Panc1 (cell line): ENCODE data around the gene ATP2B2.

ENCODE experiments used
- TF ChIP-seq, protein P1 (sequence below): fragments of 450-650 bp; IDR thresholded peaks from 2 replicates; pipeline ENCODE4 v1.5.1; 2017; ENCODE audit warnings: mild to moderate bottlenecking
- TF ChIP-seq, protein P2 (sequence below), 2 experiments: IDR thresholded peaks; 2 replicates each; pipeline ENCODE4 v1.6.1; 2011 to 2012; ENCODE audit warnings: low read depth in 2 of 2, control low read depth in 1 of 2, low read length in 1 of 2, mild to moderate bottlenecking in 1 of 2, moderate library complexity in 1 of 2; ENCODE audit not compliant: insufficient read depth in 1 of 2

DNA sequence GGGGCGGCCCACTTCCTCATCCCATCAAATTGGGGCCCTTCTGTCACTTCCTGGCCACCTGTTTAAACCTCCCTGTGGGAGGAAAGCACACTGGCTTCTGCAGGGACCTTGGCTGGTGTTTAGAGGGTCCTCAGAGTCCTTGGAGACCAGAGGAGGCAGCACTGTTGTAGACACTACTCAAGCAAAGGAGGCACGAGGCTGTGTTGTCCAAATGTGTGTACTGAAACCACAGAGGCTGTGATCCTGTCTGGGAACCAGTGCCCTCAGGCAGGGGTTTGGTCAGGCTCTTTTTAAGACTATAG, 172.1 kb downstream of the ATP2B2 start:
- TF ChIP-seq, protein P1, sequence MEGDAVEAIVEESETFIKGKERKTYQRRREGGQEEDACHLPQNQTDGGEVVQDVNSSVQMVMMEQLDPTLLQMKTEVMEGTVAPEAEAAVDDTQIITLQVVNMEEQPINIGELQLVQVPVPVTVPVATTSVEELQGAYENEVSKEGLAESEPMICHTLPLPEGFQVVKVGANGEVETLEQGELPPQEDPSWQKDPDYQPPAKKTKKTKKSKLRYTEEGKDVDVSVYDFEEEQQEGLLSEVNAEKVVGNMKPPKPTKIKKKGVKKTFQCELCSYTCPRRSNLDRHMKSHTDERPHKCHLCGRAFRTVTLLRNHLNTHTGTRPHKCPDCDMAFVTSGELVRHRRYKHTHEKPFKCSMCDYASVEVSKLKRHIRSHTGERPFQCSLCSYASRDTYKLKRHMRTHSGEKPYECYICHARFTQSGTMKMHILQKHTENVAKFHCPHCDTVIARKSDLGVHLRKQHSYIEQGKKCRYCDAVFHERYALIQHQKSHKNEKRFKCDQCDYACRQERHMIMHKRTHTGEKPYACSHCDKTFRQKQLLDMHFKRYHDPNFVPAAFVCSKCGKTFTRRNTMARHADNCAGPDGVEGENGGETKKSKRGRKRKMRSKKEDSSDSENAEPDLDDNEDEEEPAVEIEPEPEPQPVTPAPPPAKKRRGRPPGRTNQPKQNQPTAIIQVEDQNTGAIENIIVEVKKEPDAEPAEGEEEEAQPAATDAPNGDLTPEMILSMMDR, result no peak
- TF ChIP-seq, protein P2, sequence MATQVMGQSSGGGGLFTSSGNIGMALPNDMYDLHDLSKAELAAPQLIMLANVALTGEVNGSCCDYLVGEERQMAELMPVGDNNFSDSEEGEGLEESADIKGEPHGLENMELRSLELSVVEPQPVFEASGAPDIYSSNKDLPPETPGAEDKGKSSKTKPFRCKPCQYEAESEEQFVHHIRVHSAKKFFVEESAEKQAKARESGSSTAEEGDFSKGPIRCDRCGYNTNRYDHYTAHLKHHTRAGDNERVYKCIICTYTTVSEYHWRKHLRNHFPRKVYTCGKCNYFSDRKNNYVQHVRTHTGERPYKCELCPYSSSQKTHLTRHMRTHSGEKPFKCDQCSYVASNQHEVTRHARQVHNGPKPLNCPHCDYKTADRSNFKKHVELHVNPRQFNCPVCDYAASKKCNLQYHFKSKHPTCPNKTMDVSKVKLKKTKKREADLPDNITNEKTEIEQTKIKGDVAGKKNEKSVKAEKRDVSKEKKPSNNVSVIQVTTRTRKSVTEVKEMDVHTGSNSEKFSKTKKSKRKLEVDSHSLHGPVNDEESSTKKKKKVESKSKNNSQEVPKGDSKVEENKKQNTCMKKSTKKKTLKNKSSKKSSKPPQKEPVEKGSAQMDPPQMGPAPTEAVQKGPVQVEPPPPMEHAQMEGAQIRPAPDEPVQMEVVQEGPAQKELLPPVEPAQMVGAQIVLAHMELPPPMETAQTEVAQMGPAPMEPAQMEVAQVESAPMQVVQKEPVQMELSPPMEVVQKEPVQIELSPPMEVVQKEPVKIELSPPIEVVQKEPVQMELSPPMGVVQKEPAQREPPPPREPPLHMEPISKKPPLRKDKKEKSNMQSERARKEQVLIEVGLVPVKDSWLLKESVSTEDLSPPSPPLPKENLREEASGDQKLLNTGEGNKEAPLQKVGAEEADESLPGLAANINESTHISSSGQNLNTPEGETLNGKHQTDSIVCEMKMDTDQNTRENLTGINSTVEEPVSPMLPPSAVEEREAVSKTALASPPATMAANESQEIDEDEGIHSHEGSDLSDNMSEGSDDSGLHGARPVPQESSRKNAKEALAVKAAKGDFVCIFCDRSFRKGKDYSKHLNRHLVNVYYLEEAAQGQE (IDR thresholded peaks at IDR 0.05; ENCODE audit: insufficient read depth in 1 of 2, low read depth in 2 of 2, low read length in 1 of 2), result no peak
